GM12892 (cell line): ENCODE results near the gene ELN.

Experiments used
- DNase-seq: peaks from one replicate; pipeline ENCODE4 v3.0.0; 2011; ENCODE audit not compliant: insufficient read length
- FAIRE-seq: peaks from 2 replicates; lab custom pipeline; 2011; peaks lifted over from hg19 to GRCh38; lab: Jason Lieb, UNC
- POLR2A ChIP-seq: IDR thresholded peaks from 2 replicates; pipeline ENCODE4 v1.6.1; 2011; ENCODE audit warnings: low read depth, low read length, control low read depth
- POLR2AphosphoS5 ChIP-seq: IDR thresholded peaks from 2 replicates; pipeline ENCODE4 v1.6.1; 2011; ENCODE audit warnings: low read depth, low read length, control low read depth
- TAF1 ChIP-seq: IDR thresholded peaks from 2 replicates; pipeline ENCODE4 v1.6.1; 2011; ENCODE audit warnings: low read depth, mild to moderate bottlenecking, control low read depth, low read length, borderline replicate concordance

ELN gene

DNA sequence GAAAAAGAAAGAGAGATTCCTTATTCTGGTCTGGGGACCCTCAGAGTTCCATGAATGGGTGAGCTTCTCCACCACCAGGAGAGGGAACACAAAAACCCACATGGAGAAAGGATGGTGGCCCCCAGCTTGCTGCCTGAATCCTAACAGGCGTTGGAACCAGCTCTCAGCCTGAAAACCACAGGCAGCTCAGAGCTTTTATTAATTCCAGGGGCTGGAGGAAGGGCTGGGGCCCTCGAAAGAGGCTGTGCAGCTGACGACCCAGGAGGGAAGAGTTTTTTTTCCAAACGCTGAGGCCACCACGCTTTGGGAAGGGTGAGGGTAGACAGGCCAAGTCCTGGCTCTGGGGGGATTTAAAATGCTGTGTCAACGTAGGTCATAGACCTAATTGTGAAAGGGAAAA lies 10.8 kb upstream of the ELN start:
- FAIRE-seq (no peak), DNase-seq (no peak)
- TF ChIP-seq POLR2AphosphoS5 (no peak), POLR2A (no peak), TAF1 (no peak)

DNA sequence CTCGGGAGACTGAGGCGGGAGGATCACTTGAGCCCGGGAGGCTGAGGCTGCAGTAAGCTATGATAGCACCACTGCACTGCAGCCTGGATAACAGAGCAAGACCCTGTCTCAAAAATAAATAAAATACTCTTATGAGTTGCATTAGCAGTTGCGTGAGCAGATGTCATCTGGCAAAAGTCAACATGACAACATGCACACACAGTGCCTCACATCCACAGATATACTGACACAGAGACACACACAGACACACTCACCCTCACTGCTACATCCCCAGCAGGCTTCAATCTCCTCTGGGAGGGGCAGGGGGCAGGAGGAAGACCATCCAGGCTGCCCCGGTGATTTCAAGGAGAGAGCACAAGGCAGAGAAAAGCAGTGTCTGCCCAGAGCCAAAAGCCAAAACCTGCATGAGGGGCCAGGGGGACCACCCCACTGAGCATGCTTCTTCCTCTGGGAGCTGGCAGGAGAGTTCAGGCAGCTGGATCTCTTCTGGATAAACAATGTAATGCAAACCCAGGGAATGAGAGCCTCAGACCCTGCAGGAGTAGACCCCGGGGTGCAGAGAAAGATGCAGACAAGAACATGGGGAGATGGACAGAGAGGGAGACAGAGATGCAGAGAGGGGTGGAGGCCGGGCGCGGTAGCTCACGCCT lies 9.6 kb upstream of the ELN start:
- DNase-seq (no peak), FAIRE-seq (no peak)
- no peak for TF ChIP-seq POLR2A
- no peak for TF ChIP-seq TAF1
- no peak for TF ChIP-seq POLR2AphosphoS5

DNA sequence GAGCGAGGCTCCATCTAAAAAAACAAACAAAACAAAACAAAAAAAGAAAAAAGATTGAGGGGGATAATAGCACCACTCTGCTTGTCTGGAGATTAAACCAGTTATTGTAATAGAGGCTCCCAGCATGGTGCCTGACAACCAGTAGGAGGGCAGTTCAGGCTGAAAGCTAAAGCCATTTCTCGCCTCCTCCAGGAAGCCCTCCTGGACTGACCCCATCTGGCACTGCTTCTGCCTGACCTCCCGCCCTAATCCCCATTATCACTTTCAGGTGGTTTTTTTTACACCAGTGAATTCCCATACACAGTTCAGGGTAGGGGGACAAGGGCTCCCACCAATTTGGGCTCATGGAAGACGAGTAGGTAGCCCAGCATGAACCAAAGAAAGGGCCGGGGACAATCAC lies 8.8 kb upstream of the ELN start:
- DNase-seq (no peak), FAIRE-seq (no peak)
- TF ChIP-seq POLR2AphosphoS5 (no peak), TAF1 (no peak), POLR2A (no peak)

DNA sequence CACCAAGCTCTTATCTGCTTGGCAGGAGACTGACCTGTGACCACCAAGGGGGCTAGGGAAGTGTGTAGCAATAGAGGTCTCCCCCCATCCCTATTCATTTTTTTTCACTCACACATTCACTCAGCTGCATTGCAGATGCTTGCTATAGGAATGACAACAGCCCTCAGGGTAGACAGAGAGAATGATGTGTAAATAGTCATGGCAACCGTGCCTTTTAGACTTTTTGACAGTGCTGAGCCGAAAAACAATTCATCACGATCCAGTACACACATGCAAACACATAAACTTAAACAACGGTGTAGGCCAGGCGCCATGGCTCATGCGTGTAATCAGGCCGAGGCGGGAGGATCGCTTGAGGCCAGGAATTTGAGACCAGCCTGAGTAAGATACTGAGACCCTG lies 7.6 kb upstream of the ELN start:
- no peak for TF ChIP-seq POLR2AphosphoS5
- no peak for TF ChIP-seq POLR2A
- TF ChIP-seq TAF1: no peak
- no peak for DNase-seq

DNA sequence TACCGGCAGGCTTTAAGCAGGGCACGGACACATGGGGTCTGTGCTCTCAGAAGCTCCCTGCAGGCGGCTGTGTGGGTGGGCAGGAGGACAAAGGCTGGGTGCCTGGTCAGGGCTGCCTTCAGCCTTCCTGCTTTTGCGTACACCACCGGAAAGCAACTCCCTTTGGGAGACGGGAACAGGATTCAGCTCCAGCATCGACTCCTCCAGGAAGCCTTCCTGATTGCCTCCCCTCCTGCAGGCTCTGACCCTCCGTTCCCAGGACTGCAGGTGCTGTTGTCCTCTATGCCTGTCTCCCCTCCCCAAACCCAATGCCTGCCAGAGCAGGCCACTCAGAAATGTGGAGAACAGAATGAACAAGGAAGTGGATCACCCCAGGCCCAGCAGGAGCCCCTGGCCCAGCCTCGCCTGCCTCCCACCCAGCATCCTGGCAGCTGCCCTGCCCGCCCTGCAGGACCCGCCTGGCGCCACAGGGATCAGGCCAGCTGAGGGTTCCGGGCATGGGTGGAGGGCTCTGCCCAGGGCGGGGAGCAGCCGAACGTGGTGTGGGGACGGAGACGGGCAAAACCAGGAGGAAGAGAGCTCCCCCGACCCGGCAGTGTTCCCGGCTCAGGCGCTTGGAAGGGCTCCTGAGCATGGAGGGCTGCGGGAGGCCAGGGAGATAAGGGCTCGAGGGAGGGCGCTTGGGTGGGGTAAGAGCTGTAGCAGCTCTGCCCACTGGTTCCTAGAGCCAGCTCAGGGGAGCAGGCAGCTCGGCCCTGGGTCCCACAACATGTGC lies 6.2 kb upstream of the ELN start:
- DNase-seq (no peak), FAIRE-seq (no peak)
- TF ChIP-seq POLR2A (no peak), TAF1 (no peak), POLR2AphosphoS5 (no peak)

More for the DNA sequence above, 7.6 kb upstream of the ELN start:
- FAIRE-seq: no peak

DNA sequence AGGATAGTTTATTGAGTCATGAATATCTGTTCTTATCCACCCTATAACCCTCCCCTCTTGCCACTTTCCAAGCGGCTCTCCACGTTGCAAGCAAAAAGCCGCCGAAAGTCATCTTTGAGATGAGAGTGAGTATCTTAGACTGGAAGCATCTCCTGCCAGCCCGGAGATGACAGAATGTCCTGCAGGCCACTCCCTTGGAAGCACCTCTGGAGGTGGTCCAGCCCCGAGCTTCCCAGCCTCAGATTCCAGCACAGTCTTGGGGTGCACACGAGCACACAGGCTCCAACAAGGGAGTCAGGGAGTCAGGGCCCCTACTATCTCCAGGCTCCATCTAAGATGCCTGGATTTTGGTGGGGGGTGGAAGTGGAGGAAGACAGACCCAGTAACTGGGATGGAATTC lies 5.5 kb upstream of the ELN start:
- TF ChIP-seq POLR2A (no peak), POLR2AphosphoS5 (no peak), TAF1 (no peak)
- DNase-seq (no peak), FAIRE-seq (no peak)

DNA sequence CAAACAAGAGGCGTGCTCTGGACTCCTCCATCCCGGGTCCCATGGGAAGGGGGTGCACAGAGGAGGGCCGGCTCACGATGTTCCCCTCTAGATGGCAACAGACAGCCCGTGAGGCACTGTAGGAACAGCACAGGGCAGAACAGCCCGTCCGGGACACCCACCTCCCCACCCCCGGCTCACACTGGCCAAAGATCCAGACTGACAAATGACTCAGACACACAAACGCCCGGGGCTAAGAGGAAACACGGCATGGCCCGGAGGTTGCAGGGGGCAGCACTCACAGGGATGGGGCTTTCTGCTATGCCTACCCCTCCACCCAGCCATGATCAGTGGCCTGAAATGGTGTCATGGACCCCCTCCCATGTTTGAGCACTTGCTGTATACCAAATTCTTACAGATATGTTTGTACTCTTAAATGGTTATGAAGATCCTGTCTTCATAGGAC lies 4.9 kb upstream of the ELN start:
- TF ChIP-seq TAF1 (no peak), POLR2AphosphoS5 (no peak), POLR2A (no peak)
- DNase-seq (no peak), FAIRE-seq (no peak)

DNA sequence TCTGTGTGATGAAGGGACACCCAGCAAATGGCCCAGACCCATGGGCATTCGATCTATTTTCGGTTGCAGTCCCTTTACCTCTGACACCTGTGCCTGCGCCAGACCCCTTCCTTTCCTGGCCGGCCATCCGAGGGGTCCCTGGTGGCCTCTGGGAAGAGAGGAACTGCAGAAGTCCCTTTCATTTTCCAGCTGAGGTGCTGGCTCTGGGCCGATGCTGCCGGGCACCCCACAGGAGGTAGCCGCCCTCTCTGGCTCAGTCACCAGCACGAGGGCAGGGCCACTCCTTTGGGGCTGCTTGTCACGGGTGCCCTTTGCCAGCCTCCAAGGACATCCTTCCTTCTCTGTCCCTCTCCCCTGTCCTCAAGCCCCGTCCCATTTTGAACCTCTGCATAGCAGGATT lies 4.2 kb upstream of the ELN start:
- FAIRE-seq: no peak
- TF ChIP-seq TAF1: no peak
- TF ChIP-seq POLR2AphosphoS5: no peak
- TF ChIP-seq POLR2A: no peak
- DNase-seq: no peak

DNA sequence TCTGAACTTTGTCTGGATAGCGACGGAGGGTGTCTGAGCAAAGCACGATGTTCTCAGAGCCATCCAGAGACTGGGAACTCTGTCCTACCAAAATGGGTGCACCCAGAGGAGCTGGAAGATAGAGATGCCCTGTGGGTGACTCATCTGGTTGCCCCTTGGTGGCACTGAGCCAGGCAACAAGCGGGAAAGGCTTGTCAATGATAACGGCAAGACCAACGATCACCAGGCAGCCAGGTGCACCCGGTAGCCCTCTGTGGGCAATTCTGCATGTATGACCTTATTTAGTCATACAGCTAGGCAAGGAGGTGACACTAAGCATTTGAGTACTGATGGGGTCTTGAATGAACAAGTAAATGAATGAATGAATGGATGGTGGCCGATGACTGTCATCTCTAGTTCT lies 2.8 kb upstream of the ELN start:
- no peak for TF ChIP-seq POLR2AphosphoS5
- FAIRE-seq (no peak), DNase-seq (no peak)

DNA sequence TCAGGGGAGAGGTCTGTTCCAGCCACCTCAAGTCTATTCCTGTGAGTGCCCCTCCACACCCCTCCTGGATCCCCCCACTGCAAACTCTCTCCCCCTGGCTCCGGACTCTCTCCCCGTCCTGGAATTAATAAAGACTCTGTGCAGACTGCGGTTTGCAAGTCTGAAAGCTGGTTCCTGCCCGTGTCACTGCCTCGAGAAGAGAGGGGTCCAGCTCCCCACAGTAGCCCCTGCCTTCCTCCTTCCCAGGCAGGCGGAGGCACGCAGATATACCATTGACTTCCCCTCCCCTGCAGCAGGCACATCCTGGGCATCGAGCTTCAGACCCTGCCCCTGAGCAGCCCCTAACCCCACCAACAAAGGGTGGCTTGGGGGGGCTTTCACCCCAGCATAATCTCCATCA lies 2.2 kb upstream of the ELN start:
- TF ChIP-seq POLR2A: no peak
- no peak for TF ChIP-seq TAF1
- no peak for TF ChIP-seq POLR2AphosphoS5
- no peak for DNase-seq
- FAIRE-seq: no peak

DNA sequence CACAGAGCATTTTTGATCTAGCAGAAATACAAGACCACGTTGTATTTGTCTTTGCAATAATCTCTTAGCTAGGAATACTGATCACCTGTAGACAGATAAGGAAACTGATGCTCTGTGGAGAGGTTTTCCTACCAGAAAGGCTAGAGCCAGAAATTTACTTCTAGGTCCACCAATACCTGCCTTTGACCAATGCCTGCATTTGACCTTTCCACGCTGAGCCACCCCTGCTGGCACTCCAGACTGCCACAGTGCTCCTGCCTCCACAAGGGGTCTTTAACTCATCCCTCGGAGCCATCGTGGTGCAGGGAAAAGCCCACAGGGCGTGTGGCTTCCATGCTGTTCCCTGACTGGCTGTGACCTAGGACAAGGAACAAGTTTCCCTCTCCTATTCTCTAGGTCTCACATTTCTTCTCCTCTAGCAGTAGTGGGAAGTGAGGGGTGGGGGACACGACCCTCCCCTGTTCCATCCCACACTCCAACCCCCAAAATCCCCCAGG lies 1.5 kb upstream of the ELN start:
- no peak for DNase-seq
- peak; percentile 24 for FAIRE-seq
- TF ChIP-seq TAF1 (no peak), POLR2A (no peak), POLR2AphosphoS5 (no peak)

DNA sequence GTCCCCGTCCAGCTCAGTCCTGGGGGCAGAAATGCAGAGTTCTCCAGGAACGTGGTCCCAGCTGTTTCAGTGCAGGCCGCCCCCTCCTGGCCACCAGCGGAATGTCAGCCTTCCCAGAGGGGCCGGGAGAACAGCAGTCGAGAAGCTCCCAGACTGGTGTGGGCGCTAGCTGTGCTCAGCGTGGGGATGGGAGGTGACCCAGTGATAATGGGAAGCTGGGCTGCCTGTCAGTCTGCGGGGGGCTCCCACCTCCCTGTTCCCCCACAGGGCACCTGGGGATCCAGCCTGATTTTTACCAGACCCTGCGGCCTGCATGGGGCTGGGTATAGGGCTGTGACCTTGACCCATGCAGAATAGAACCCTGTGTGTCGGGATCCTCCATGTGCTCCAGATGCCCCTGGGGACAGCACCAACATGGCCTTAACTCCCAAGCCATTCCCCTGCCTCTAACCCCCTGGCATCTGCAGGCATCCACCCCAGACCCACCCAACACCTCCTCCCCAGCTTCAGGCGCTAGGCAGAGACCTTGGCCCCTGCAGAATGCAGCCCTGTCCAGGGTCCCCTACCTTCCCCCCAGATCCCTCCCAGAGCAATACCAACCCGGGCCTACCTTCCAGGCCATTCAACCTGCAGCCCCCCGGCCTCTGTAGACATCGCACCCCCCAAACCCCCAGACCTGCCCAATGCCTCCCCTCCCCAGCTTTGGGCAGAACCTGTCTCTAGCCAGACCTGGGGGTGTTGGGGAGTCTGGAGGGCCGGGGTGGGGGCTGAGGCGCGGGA lies 880 bp upstream of the ELN start:
- TF ChIP-seq POLR2AphosphoS5 (no peak), TAF1 (no peak), POLR2A (no peak)
- DNase-seq: peak; percentile 77
- peak; percentile 86 for FAIRE-seq

DNA sequence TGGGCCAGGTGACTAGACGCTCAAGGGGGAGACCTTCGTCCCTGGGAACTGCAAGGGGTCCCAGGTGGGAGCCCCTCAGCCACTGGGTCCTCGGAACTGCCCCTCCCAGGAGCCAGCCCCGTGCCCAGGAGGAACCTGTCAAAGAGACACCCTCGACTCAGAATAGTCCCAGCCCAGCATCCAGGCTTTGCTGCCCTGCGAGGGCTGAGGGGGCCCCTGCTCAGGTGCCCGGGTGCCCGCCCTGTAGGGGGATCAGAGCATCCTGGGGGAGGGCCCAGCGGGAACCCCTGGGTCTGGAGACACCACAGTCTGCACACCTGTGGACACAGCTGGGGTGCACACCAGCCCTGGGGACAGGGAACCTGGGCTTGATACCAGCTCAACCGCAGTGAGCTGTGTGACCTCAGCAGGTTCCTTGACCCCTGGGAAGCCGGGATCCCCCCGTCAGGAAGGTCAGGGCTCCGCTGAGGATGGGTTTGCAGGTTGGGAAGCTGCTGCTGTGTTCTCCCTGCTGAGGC lies 407 bp downstream of the ELN start:
- FAIRE-seq: no peak

More for the DNA sequence above, 407 bp downstream of the ELN start:
- no peak for DNase-seq
- TF ChIP-seq POLR2A (no peak), POLR2AphosphoS5 (no peak), TAF1 (no peak)
